Adipocyte (in vitro differentiated cells): Measurements from ENCODE around the gene SNX3.

Source experiments
- DNase-seq: peaks from one replicate; pipeline ENCODE4 v3.0.0-alpha.2; 2015; ENCODE audit warnings: low read depth
- H3K27me3 ChIP-seq: replicated peaks from 2 replicates; pipeline ENCODE4 v1.7.0; 2013; ENCODE audit warnings: mild to moderate bottlenecking, low read length, moderate library complexity; ENCODE audit not compliant: control insufficient read depth, insufficient read depth
- H3K36me3 ChIP-seq: 2 replicates; pipeline ENCODE4 v1.7.0; 2013; ENCODE audit warnings: low read length, mild to moderate bottlenecking, moderate library complexity; ENCODE audit not compliant: control insufficient read depth, insufficient read depth, severe bottlenecking
- H3K4me1 ChIP-seq: 2 replicates; pipeline ENCODE4 v1.7.0; 2013; ENCODE audit warnings: mild to moderate bottlenecking, low read length, moderate library complexity; ENCODE audit not compliant: control insufficient read depth, insufficient read depth
- H3K4me3 ChIP-seq: 2 replicates; pipeline ENCODE4 v1.7.0; 2013; ENCODE audit warnings: mild to moderate bottlenecking, low read length, moderate library complexity
- H3K9ac ChIP-seq: 2 replicates; pipeline ENCODE4 v1.7.0; 2013; ENCODE audit warnings: mild to moderate bottlenecking, low read length, moderate library complexity
- H3K9me3 ChIP-seq: 2 replicates; pipeline ENCODE4 v1.7.0; 2013; ENCODE audit warnings: mild to moderate bottlenecking, low read length, moderate library complexity; ENCODE audit not compliant: control insufficient read depth

The SNX3 gene

GRCh38 chr6:108161724-108162282 is 99.0 kb downstream of the SNX3 start:
- no peak overlapping the region for H3K9ac ChIP-seq
- DNase-seq: no peak
- peaks cover 11% of the 10 kb centered on the region for H3K4me1 ChIP-seq

More at GRCh38 chr6:108161724-108162282, 99.0 kb downstream of the SNX3 start:
- Histone ChIP-seq H3K36me3 (no peaks in the 10 kb centered on the region), H3K27me3 (peaks cover 100% of the 10 kb centered on the region), H3K9me3 (no peaks in the 10 kb centered on the region), H3K4me3 (no peak overlapping the region)
